Activated CD4-positive, CD25-positive, alpha-beta regulatory T cell treated with anti-CD3 and anti-CD28 coated beads, Interleukin-2, amount 50 U/mL, for 24 hours (primary cell): ENCODE measurements around the gene MYH9.
A peak's percentile ranks its signal among the peaks of the same experiment; 100 is the strongest.

Source experiments
- ATAC-seq, 2 donors: fragments of 150-1000 bp; cut with Tn5 transposase; one replicate each; pipeline ENCODE4 v1.10.0; 2021; ENCODE audit warnings: mild to moderate bottlenecking in 1 of 2, moderate library complexity in 1 of 2

Gene MYH9

GRCh38 chr22:36329254-36330078 is 58.3 kb downstream of the MYH9 start:
- ATAC-seq, result peak; percentile 61 to 62

GRCh38 chr22:36328635-36329253 is 59.0 kb downstream of the MYH9 start:
- peak in 1 of 2 donors; percentile 2 for ATAC-seq

GRCh38 chr22:36327922-36328551 is 59.7 kb downstream of the MYH9 start:
- ATAC-seq, result no peak

- no peak for ATAC-seq
Observed at GRCh38 chr22:36326178-36327161, 61.3 kb downstream of the MYH9 start.

- no peak for ATAC-seq
Observed at GRCh38 chr22:36325154-36326031, 62.4 kb downstream of the MYH9 start.

GRCh38 chr22:36324414-36324813 is 63.4 kb downstream of the MYH9 start:
- no peak for ATAC-seq

- no peak for ATAC-seq
Observed at GRCh38 chr22:36323855-36324331, 63.9 kb downstream of the MYH9 start.

GRCh38 chr22:36323182-36323854 is 64.4 kb downstream of the MYH9 start:
- no peak for ATAC-seq

- ATAC-seq, result no peak
Observed at GRCh38 chr22:36322602-36322915, 65.2 kb downstream of the MYH9 start.

GRCh38 chr22:36321797-36322601 is 65.8 kb downstream of the MYH9 start:
- no peak for ATAC-seq

GRCh38 chr22:36320553-36320952 is 67.2 kb downstream of the MYH9 start:
- no peak for ATAC-seq

GRCh38 chr22:36319595-36320497 is 67.9 kb downstream of the MYH9 start:
- ATAC-seq, result no peak

GRCh38 chr22:36318442-36318841 is 69.3 kb downstream of the MYH9 start:
- no peak for ATAC-seq

GRCh38 chr22:36317658-36318271 is 70.0 kb downstream of the MYH9 start:
- ATAC-seq, result no peak

- ATAC-seq, result no peak
Observed at GRCh38 chr22:36316419-36316818, 71.3 kb downstream of the MYH9 start.

GRCh38 chr22:36315325-36315724 is 72.4 kb downstream of the MYH9 start:
- ATAC-seq, result no peak

- ATAC-seq, result peak; percentile 51 to 58
Observed at GRCh38 chr22:36311386-36312085, 76.2 kb downstream of the MYH9 start.

- ATAC-seq, result no peak
Observed at GRCh38 chr22:36308880-36309279, 78.9 kb downstream of the MYH9 start.
